GM23248 (cell line): Measurements from ENCODE around the gene ELL2. TPM values are rescaled to one million over a fixed set of nuclear protein-coding genes. Genes with fewer than 3 reads are reported as not detected.
A peak's percentile ranks its signal among the peaks of the same experiment; 100 is the strongest.
"Not testable (repeated sequence)": the region's sequence is repeated elsewhere in the genome, so short reads cannot be mapped to it uniquely, and the experiment has no call there.

Experiments
- DNase-seq: peaks from one replicate; pipeline ENCODE4 v3.0.0-alpha.2; 2015
- H2AFZ ChIP-seq: fragments of 200-600 bp; sonication (generic); 2 replicates; pipeline ENCODE4 v1.6.1; 2016; ENCODE audit warnings: antibody characterized with exemption
- H3F3A ChIP-seq: fragments of 200-600 bp; sonication (generic); 2 replicates; pipeline ENCODE4 v1.6.1; 2016; ENCODE audit warnings: mild to moderate bottlenecking, antibody characterized with exemption, mixed run types; ENCODE audit not compliant: insufficient read depth
- H3K27ac ChIP-seq: fragments of 200-600 bp; sonication (generic); 2 replicates; pipeline ENCODE4 v1.5.1; 2016; ENCODE audit warnings: mild to moderate bottlenecking
- H3K27me3 ChIP-seq: fragments of 200-600 bp; sonication (generic); replicated peaks from 2 replicates; pipeline ENCODE4 v1.6.1; 2016; ENCODE audit warnings: mild to moderate bottlenecking; ENCODE audit not compliant: insufficient read depth
- H3K36me3 ChIP-seq: fragments of 200-600 bp; sonication (generic); 2 replicates; pipeline ENCODE4 v1.6.1; 2016; ENCODE audit warnings: low read depth, mild to moderate bottlenecking
- H3K4me1 ChIP-seq: fragments of 200-600 bp; sonication (generic); 2 replicates; pipeline ENCODE4 v1.6.1; 2016; ENCODE audit warnings: mild to moderate bottlenecking; ENCODE audit not compliant: insufficient read depth
- H3K4me2 ChIP-seq: fragments of 200-600 bp; sonication (generic); one replicate; pipeline ENCODE4 v1.6.1; 2016; ENCODE audit warnings: mild to moderate bottlenecking; ENCODE audit not compliant: unreplicated experiment
- H3K4me3 ChIP-seq: fragments of 200-600 bp; sonication (generic); 2 replicates; pipeline ENCODE4 v1.5.1; 2016; ENCODE audit warnings: mild to moderate bottlenecking
- H3K79me2 ChIP-seq: fragments of 200-600 bp; sonication (generic); 2 replicates; pipeline ENCODE4 v1.6.1; 2016; ENCODE audit warnings: mild to moderate bottlenecking; ENCODE audit not compliant: insufficient read depth
- H3K9ac ChIP-seq: fragments of 200-600 bp; sonication (generic); 2 replicates; pipeline ENCODE4 v1.6.1; 2016; ENCODE audit warnings: mild to moderate bottlenecking
- H3K9me2 ChIP-seq: fragments of 200-600 bp; sonication (generic); 2 replicates; pipeline ENCODE4 v1.6.1; 2016; ENCODE audit warnings: mixed run types, mild to moderate bottlenecking, moderate library complexity; ENCODE audit not compliant: insufficient read depth
- H3K9me3 ChIP-seq: fragments of 200-600 bp; sonication (generic); one replicate; pipeline ENCODE4 v1.6.1; 2017; ENCODE audit warnings: low read depth
- H4K20me1 ChIP-seq: fragments of 200-600 bp; sonication (generic); 2 replicates; pipeline ENCODE4 v1.6.0; 2016; ENCODE audit not compliant: insufficient read depth
- EZH2 ChIP-seq: fragments of 200-600 bp; sonication (generic); IDR thresholded peaks from 2 replicates; pipeline ENCODE4 v1.6.1; 2018; ENCODE audit warnings: antibody characterized with exemption, mild to moderate bottlenecking; ENCODE audit not compliant: insufficient read depth, poor library complexity, severe bottlenecking
- EZH2phosphoT487 ChIP-seq: fragments of 200-600 bp; sonication (generic); IDR thresholded peaks from 2 replicates; pipeline ENCODE4 v1.6.1; 2018; ENCODE audit warnings: antibody characterized with exemption, moderate library complexity, mild to moderate bottlenecking, low read depth; ENCODE audit not compliant: insufficient read depth
- WGBS, 2 experiments: methylation state at CpG; one replicate each; pipeline ENCODE4 v1.1.6; 2015 to 2017; ENCODE audit warnings: low lambda C conversion rate in 2 of 2, low coverage in 1 of 2; ENCODE audit errors: missing lambda C conversion rate in 2 of 2; 5-methylcytosine and 5-hydroxymethylcytosine counted together
- in situ Hi-C: fragments of 300-500 bp; cut with MboI; formaldehyde crosslinking; loops from 2 replicates; pipeline ENCODE4 v1.15.0; 2020
- polyA plus RNA-seq: library from polyadenylated mRNA; unstranded; fragments of >200 nt; fragmentation: Nextera tagmentation; extraction: Ambion mirVana; gene quantifications from 2 replicates; pipeline ENCODE4 v1.2.1, GENCODE V29; 2016
- total RNA-seq: library from RNA; depleted of rRNA; stranded (reverse); fragments of >200 nt; shearing (Covaris generic); gene quantifications from 2 replicates; pipeline ENCODE4 v1.2.3, GENCODE V29; 2014

The ELL2 gene
- total and polyA plus RNA-seq, 2 experiments from 2014 or later: 159 to 243 TPM

- DNase-seq: no peak
- no peaks in the 10 kb centered on the region for H3K36me3 ChIP-seq
- no peaks in the 10 kb centered on the region for H3K9me2 ChIP-seq
- H3K9me3 ChIP-seq: no peaks in the 10 kb centered on the region
- peaks cover 80% of the 10 kb centered on the region for H3F3A ChIP-seq
- peaks cover 17% of the 10 kb centered on the region for H3K4me1 ChIP-seq
- no peak overlapping the region for H2AFZ ChIP-seq
- no peaks in the 10 kb centered on the region for H4K20me1 ChIP-seq
- H3K27ac ChIP-seq: 0 out of 2 replicates have a peak overlapping the region, but pooled peaks have one; percentile 6
- in situ Hi-C loops: no loop called here
- H3K4me3 ChIP-seq: no peak overlapping the region
- no peak overlapping the region for H3K4me2 ChIP-seq
- WGBS, 2 experiments: 93 to 96% methylated on average over 4 of the region's 4 CpGs
- H3K27me3 ChIP-seq: no peaks in the 10 kb centered on the region
- TF ChIP-seq EZH2phosphoT487 (no peak), EZH2 (no peak)
- no peak overlapping the region for H3K9ac ChIP-seq
- no peaks in the 10 kb centered on the region for H3K79me2 ChIP-seq
Measured at GRCh38 chr5:95873351-95873750, 88.3 kb downstream of the ELL2 start.

GRCh38 chr5:95872346-95873268, 89.0 kb downstream of the ELL2 start:
- Histone ChIP-seq H3K79me2 (no peaks in the 10 kb centered on the region), H3K9me3 (no peaks in the 10 kb centered on the region), H3K9ac (no peak overlapping the region), H3K4me2 (no peak overlapping the region), H3K4me1 (peaks cover 17% of the 10 kb centered on the region), H3K9me2 (no peaks in the 10 kb centered on the region), H4K20me1 (no peaks in the 10 kb centered on the region), H3K36me3 (no peaks in the 10 kb centered on the region), H3K27ac (peak overlapping the region; percentile 33; the same call in 1 of the 2 replicates), H3F3A (peaks cover 79% of the 10 kb centered on the region), H2AFZ (no peak overlapping the region), H3K4me3 (no peak overlapping the region), H3K27me3 (no peaks in the 10 kb centered on the region)
- peak; percentile 60 for DNase-seq
- 56 to 59% methylated on average over 6 of the region's 6 CpGs for WGBS, 2 experiments
- in situ Hi-C loops: no loop called here
- TF ChIP-seq EZH2: no peak
- TF ChIP-seq EZH2phosphoT487: no peak

- H3K4me1 ChIP-seq: peaks cover 26% of the 10 kb centered on the region
- H3K36me3 ChIP-seq: no peaks in the 10 kb centered on the region
- no peaks in the 10 kb centered on the region for H4K20me1 ChIP-seq
- H3K9ac ChIP-seq: no peak overlapping the region
- H3K27me3 ChIP-seq: no peaks in the 10 kb centered on the region
- H3K9me3 ChIP-seq: no peaks in the 10 kb centered on the region
- no peaks in the 10 kb centered on the region for H3K9me2 ChIP-seq
- peaks cover 80% of the 10 kb centered on the region for H3F3A ChIP-seq
- H3K4me2 ChIP-seq: no peak overlapping the region
- H3K79me2 ChIP-seq: no peaks in the 10 kb centered on the region
- H3K4me3 ChIP-seq: no peak overlapping the region
- in situ Hi-C loops: no loop called here
- no peak overlapping the region for H2AFZ ChIP-seq
- DNase-seq: no peak
- TF ChIP-seq EZH2: no peak
- no peak for TF ChIP-seq EZH2phosphoT487
- WGBS, 2 experiments: 99% methylated on average over 9 of the region's 9 CpGs
- H3K27ac ChIP-seq: peak overlapping the region; percentile 65; the same call in 1 of the 2 replicates
Measured at GRCh38 chr5:95871146-95871806, 90.4 kb downstream of the ELL2 start.

- H3K4me3 ChIP-seq: no peak overlapping the region
Measured at GRCh38 chr5:95870105-95870672, 91.5 kb downstream of the ELL2 start.

GRCh38 chr5:95869173-95869855, 92.3 kb downstream of the ELL2 start:
- H3K9me2 ChIP-seq, H3K36me3 ChIP-seq, H3K27me3 ChIP-seq, H2AFZ ChIP-seq, DNase-seq, H4K20me1 ChIP-seq, H3K9me3 ChIP-seq, in situ Hi-C loops, H3K4me3 ChIP-seq, H3K79me2 ChIP-seq, H3K9ac ChIP-seq, H3K4me2 ChIP-seq: not testable (repeated sequence)
- H3K27ac ChIP-seq: peak overlapping the region; percentile 39; the same call in 1 of the 2 replicates
- peaks cover 35% of the 10 kb centered on the region for H3K4me1 ChIP-seq
- 52 to 69% methylated on average over 2 to 3 of the region's 3 CpGs for WGBS, 2 experiments
- peaks cover 71% of the 10 kb centered on the region for H3F3A ChIP-seq

More at GRCh38 chr5:95870105-95870672, 91.5 kb downstream of the ELL2 start:
- Histone ChIP-seq H3K27me3 (no peaks in the 10 kb centered on the region), H3K4me1 (peaks cover 30% of the 10 kb centered on the region), H3K36me3 (no peaks in the 10 kb centered on the region), H3K4me2 (peak overlapping the region; percentile 23), H3K9me2 (no peaks in the 10 kb centered on the region), H3K9me3 (no peaks in the 10 kb centered on the region), H4K20me1 (no peaks in the 10 kb centered on the region), H3K79me2 (no peaks in the 10 kb centered on the region), H3K9ac (peak overlapping the region; percentile 46), H3F3A (peaks cover 79% of the 10 kb centered on the region), H2AFZ (no peak overlapping the region), H3K27ac (peak overlapping the region; percentile 65)
- 65 to 76% methylated on average over 1 of the region's 1 CpG for WGBS, 2 experiments
- DNase-seq: peak; percentile 66
- in situ Hi-C loops: no loop called here
- TF ChIP-seq EZH2 (no peak), EZH2phosphoT487 (no peak)
